ENCODE results near the gene SLC25A38.

GRCh38 chr3:39423436-39423970 is 40.3 kb downstream of the SLC25A38 start:
- TF ChIP-seq, protein P1, sequence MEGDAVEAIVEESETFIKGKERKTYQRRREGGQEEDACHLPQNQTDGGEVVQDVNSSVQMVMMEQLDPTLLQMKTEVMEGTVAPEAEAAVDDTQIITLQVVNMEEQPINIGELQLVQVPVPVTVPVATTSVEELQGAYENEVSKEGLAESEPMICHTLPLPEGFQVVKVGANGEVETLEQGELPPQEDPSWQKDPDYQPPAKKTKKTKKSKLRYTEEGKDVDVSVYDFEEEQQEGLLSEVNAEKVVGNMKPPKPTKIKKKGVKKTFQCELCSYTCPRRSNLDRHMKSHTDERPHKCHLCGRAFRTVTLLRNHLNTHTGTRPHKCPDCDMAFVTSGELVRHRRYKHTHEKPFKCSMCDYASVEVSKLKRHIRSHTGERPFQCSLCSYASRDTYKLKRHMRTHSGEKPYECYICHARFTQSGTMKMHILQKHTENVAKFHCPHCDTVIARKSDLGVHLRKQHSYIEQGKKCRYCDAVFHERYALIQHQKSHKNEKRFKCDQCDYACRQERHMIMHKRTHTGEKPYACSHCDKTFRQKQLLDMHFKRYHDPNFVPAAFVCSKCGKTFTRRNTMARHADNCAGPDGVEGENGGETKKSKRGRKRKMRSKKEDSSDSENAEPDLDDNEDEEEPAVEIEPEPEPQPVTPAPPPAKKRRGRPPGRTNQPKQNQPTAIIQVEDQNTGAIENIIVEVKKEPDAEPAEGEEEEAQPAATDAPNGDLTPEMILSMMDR (IDR thresholded peaks at IDR 0.05): no peak
- TF ChIP-seq EP300 (IDR thresholded peaks at IDR 0.05): no peak

Data from suprapubic skin (tissue), 3 donors.